CD8-positive, alpha-beta memory T cell (primary cell): ENCODE results near the gene GXYLT1. TPM values are rescaled to one million over a fixed set of nuclear protein-coding genes. Genes with fewer than 3 reads are reported as not detected.
A peak's percentile ranks its signal among the peaks of the same experiment; 100 is the strongest.
"Not testable (repeated sequence)": the region's sequence is repeated elsewhere in the genome, so short reads cannot be mapped to it uniquely, and the experiment has no call there.

Experiments used
- CTCF ChIA-PET: fragments of 350-600 bp; sonication (Branson Sonifier 250); formaldehyde crosslinking; loops from one replicate; lab custom pipeline; 2021; ENCODE audit warnings: antibody characterized with exemption; lab: Charles Lee
- POLR2A ChIA-PET: fragments of 350-600 bp; sonication (Branson Sonifier 250); formaldehyde crosslinking; loops from one replicate; lab custom pipeline; 2021; ENCODE audit warnings: antibody characterized with exemption; lab: Charles Lee
- DNase-seq, 5 donors: peaks; one replicate each; pipeline versions ENCODE4 v3.0.0 to v3.0.0-alpha.2; 2020 to 2022; ENCODE audit warnings: mixed read lengths in 1 of 5
- H3K27ac ChIP-seq: one replicate; pipeline ENCODE4 v1.7.0; 2013; ENCODE audit warnings: low read depth, mild to moderate bottlenecking, low read length, moderate library complexity
- H3K27me3 ChIP-seq: 2 replicates; pipeline ENCODE4 v1.7.0; 2013; ENCODE audit warnings: low read length, mild to moderate bottlenecking; ENCODE audit not compliant: insufficient read depth, poor library complexity, severe bottlenecking
- H3K36me3 ChIP-seq: 2 replicates; pipeline ENCODE4 v1.7.0; 2013; ENCODE audit warnings: mild to moderate bottlenecking, low read length, moderate library complexity; ENCODE audit not compliant: insufficient read depth
- H3K4me1 ChIP-seq: 2 replicates; pipeline ENCODE4 v1.7.0; 2013; ENCODE audit warnings: mild to moderate bottlenecking, low read length, moderate library complexity; ENCODE audit not compliant: insufficient read depth
- H3K4me3 ChIP-seq: 2 replicates; pipeline ENCODE4 v1.7.0; 2013; ENCODE audit warnings: mild to moderate bottlenecking, low read length
- H3K9me3 ChIP-seq: 2 replicates; pipeline ENCODE4 v1.7.0; 2013; ENCODE audit warnings: mild to moderate bottlenecking, low read length
- H3K27ac Mint-ChIP-seq, 8 donors: one replicate each; pipeline ENCODE4 v1.8.0; 2020 to 2021; ENCODE audit warnings: mixed read lengths in 8 of 8, mild to moderate bottlenecking in 6 of 8, inconsistent platforms in 3 of 8, moderate library complexity in 3 of 8
- H3K27me3 Mint-ChIP-seq, 2 donors: one replicate each; pipeline ENCODE4 v1.8.0; 2020 to 2021; ENCODE audit warnings: mixed read lengths in 2 of 2, mild to moderate bottlenecking in 1 of 2, moderate library complexity in 1 of 2
- H3K36me3 Mint-ChIP-seq, 3 donors: one replicate each; pipeline ENCODE4 v1.8.0; 2020 to 2021; ENCODE audit warnings: mixed read lengths in 3 of 3, inconsistent platforms in 1 of 3, mild to moderate bottlenecking in 1 of 3
- H3K4me1 Mint-ChIP-seq, 3 donors: one replicate each; pipeline ENCODE4 v1.8.0; 2020 to 2021; ENCODE audit warnings: mixed read lengths in 3 of 3, inconsistent platforms in 1 of 3, mild to moderate bottlenecking in 1 of 3
- H3K4me3 Mint-ChIP-seq, 7 donors: one replicate each; pipeline ENCODE4 v1.8.0; 2020 to 2021; ENCODE audit warnings: mixed read lengths in 7 of 7, mild to moderate bottlenecking in 6 of 7, moderate library complexity in 4 of 7, inconsistent platforms in 2 of 7
- H3K9me3 Mint-ChIP-seq, 5 donors: one replicate each; pipeline ENCODE4 v1.8.0; 2020 to 2022; ENCODE audit warnings: mixed read lengths in 5 of 5, mild to moderate bottlenecking in 3 of 5, moderate library complexity in 2 of 5, inconsistent platforms in 1 of 5
- polyA plus RNA-seq: library from polyadenylated mRNA; unstranded; fragments of 300-500 nt; fragmentation: Illumina TruSeq; gene quantifications from one replicate; pipeline ENCODE4 v1.2.3, GENCODE V29; 2021
- total RNA-seq, 2 experiments: library from RNA; stranded (reverse); gene quantifications; one replicate each; pipeline ENCODE4 v1.2.3, GENCODE V29; 2021

The GXYLT1 gene
- total and polyA plus RNA-seq, 3 experiments from 2014 or later, result 2.8 to 13.2 (median 11.6) TPM

GRCh38 chr12:42109031-42109430 is 35.6 kb downstream of the GXYLT1 start:
- Mint-ChIP-seq H3K9me3 (peaks cover 0 to 6% (median 2%) of the 10 kb centered on the region in 5 donors), H3K36me3 (peaks cover 16 to 56% (median 21%) of the 10 kb centered on the region in 3 donors), H3K27ac (no peak overlapping the region), H3K27me3 (no peaks in the 10 kb centered on the region), H3K4me3 (no peak overlapping the region), H3K4me1 (peaks cover 5 to 9% (median 5%) of the 10 kb centered on the region in 3 donors)
- POLR2A ChIA-PET, result no interaction called here
- no peaks in the 10 kb centered on the region for H3K36me3 ChIP-seq
- no peak for DNase-seq
- CTCF ChIA-PET, result no interaction called here
- H3K4me3 ChIP-seq, result no peak overlapping the region
- no peaks in the 10 kb centered on the region for H3K27me3 ChIP-seq
- H3K4me1 ChIP-seq, result no peaks in the 10 kb centered on the region
- no peak overlapping the region for H3K27ac ChIP-seq
- no peaks in the 10 kb centered on the region for H3K9me3 ChIP-seq

- H3K27me3 ChIP-seq, H3K27ac ChIP-seq, POLR2A ChIA-PET, H3K4me1 ChIP-seq, H3K4me1 Mint-ChIP-seq, H3K4me3 ChIP-seq, H3K4me3 Mint-ChIP-seq, DNase-seq, H3K27me3 Mint-ChIP-seq, H3K9me3 Mint-ChIP-seq, CTCF ChIA-PET, H3K9me3 ChIP-seq, H3K36me3 ChIP-seq: not testable (repeated sequence)
- Mint-ChIP-seq H3K36me3 (peaks cover 6 to 41% (median 7%) of the 10 kb centered on the region in 3 donors), H3K27ac (peak overlapping the region in 1 of 8 donors; percentile 29)
Observed at GRCh38 chr12:42106791-42107190, 37.9 kb downstream of the GXYLT1 start.

- Mint-ChIP-seq H3K4me3 (no peak overlapping the region), H3K9me3 (no peaks in the 10 kb centered on the region), H3K4me1 (peaks cover 0 to 2% (median 0%) of the 10 kb centered on the region in 3 donors), H3K27ac (peak overlapping the region in 3 of 8 donors; percentile 17 to 26 (median 18)), H3K36me3 (peaks cover 0 to 25% (median 6%) of the 10 kb centered on the region in 3 donors), H3K27me3 (no peaks in the 10 kb centered on the region)
- no peaks in the 10 kb centered on the region for H3K9me3 ChIP-seq
- H3K27ac ChIP-seq, result no peak overlapping the region
- no peak overlapping the region for H3K4me3 ChIP-seq
- POLR2A ChIA-PET, result no interaction called here
- no peaks in the 10 kb centered on the region for H3K4me1 ChIP-seq
- CTCF ChIA-PET, result no interaction called here
- no peaks in the 10 kb centered on the region for H3K27me3 ChIP-seq
- H3K36me3 ChIP-seq, result no peaks in the 10 kb centered on the region
- no peak for DNase-seq
Observed at GRCh38 chr12:42104784-42105183, 39.9 kb downstream of the GXYLT1 start.

- Mint-ChIP-seq H3K4me1 (peaks cover 0 to 3% (median under 1%) of the 10 kb centered on the region in 3 donors), H3K27me3 (no peaks in the 10 kb centered on the region), H3K36me3 (peaks cover 0 to 22% (median 5%) of the 10 kb centered on the region in 3 donors), H3K4me3 (no peak overlapping the region), H3K27ac (peak overlapping the region in 5 of 8 donors; percentile 10 to 74 (median 58)), H3K9me3 (no peaks in the 10 kb centered on the region)
- Histone ChIP-seq H3K36me3 (no peaks in the 10 kb centered on the region), H3K4me3 (no peak overlapping the region), H3K9me3 (no peaks in the 10 kb centered on the region), H3K4me1 (no peaks in the 10 kb centered on the region), H3K27me3 (no peaks in the 10 kb centered on the region), H3K27ac (no peak overlapping the region)
- POLR2A ChIA-PET, result no interaction called here
- CTCF ChIA-PET, result no interaction called here
- no peak for DNase-seq
Observed at GRCh38 chr12:42104087-42104486, 40.6 kb downstream of the GXYLT1 start.

- Mint-ChIP-seq H3K36me3 (peaks cover 0 to 17% (median 3%) of the 10 kb centered on the region in 3 donors), H3K4me3 (no peak overlapping the region), H3K9me3 (no peaks in the 10 kb centered on the region), H3K4me1 (peaks cover 7 to 13% (median 9%) of the 10 kb centered on the region in 3 donors), H3K27ac (no peak overlapping the region), H3K27me3 (no peaks in the 10 kb centered on the region)
- Histone ChIP-seq H3K4me1 (no peaks in the 10 kb centered on the region), H3K36me3 (no peaks in the 10 kb centered on the region), H3K4me3 (no peak overlapping the region), H3K27ac (no peak overlapping the region), H3K27me3 (no peaks in the 10 kb centered on the region), H3K9me3 (no peaks in the 10 kb centered on the region)
- no peak for DNase-seq
- ChIA-PET POLR2A (no interaction called here), CTCF (no interaction called here)
Observed at GRCh38 chr12:42103155-42103554, 41.5 kb downstream of the GXYLT1 start.

GRCh38 chr12:42102720-42103119 is 42.0 kb downstream of the GXYLT1 start:
- H3K27me3 ChIP-seq, result no peaks in the 10 kb centered on the region
- H3K4me1 ChIP-seq, result no peaks in the 10 kb centered on the region
- Mint-ChIP-seq H3K36me3 (peaks cover 0 to 15% (median 5%) of the 10 kb centered on the region in 3 donors), H3K4me3 (no peak overlapping the region), H3K27ac (peak overlapping the region in 1 of 8 donors; percentile 42), H3K4me1 (peaks cover 10 to 16% (median 14%) of the 10 kb centered on the region in 3 donors), H3K27me3 (no peaks in the 10 kb centered on the region), H3K9me3 (no peaks in the 10 kb centered on the region)
- CTCF ChIA-PET, result no interaction called here
- no peak overlapping the region for H3K27ac ChIP-seq
- H3K4me3 ChIP-seq, result no peak overlapping the region
- POLR2A ChIA-PET, result no interaction called here
- no peaks in the 10 kb centered on the region for H3K9me3 ChIP-seq
- no peaks in the 10 kb centered on the region for H3K36me3 ChIP-seq
- DNase-seq, result no peak

- no peak for DNase-seq
- Mint-ChIP-seq H3K9me3 (no peaks in the 10 kb centered on the region), H3K27me3 (no peaks in the 10 kb centered on the region), H3K36me3 (peaks cover 0 to 14% (median 4%) of the 10 kb centered on the region in 3 donors), H3K4me3 (no peak overlapping the region), H3K4me1 (peaks cover 35 to 45% (median 43%) of the 10 kb centered on the region in 3 donors), H3K27ac (peak overlapping the region in 6 of 8 donors; percentile 75 to 98 (median 86))
- no peaks in the 10 kb centered on the region for H3K9me3 ChIP-seq
- H3K36me3 ChIP-seq, result no peaks in the 10 kb centered on the region
- H3K27ac ChIP-seq, result no peak overlapping the region
- CTCF ChIA-PET, result no interaction called here
- H3K4me3 ChIP-seq, result no peak overlapping the region
- H3K27me3 ChIP-seq, result no peaks in the 10 kb centered on the region
- POLR2A ChIA-PET, result no interaction called here
- peaks cover 28% of the 10 kb centered on the region for H3K4me1 ChIP-seq
Observed at GRCh38 chr12:42099433-42099832, 45.2 kb downstream of the GXYLT1 start.

GRCh38 chr12:42097971-42098370 is 46.7 kb downstream of the GXYLT1 start:
- Mint-ChIP-seq H3K27ac (peak overlapping the region; percentile 85 to 99 (median 95)), H3K36me3 (peaks cover 0 to 15% (median 4%) of the 10 kb centered on the region in 3 donors), H3K4me1 (peaks cover 40 to 54% (median 48%) of the 10 kb centered on the region in 3 donors), H3K9me3 (no peaks in the 10 kb centered on the region), H3K4me3 (peak overlapping the region; percentile 83 to 91 (median 86)), H3K27me3 (no peaks in the 10 kb centered on the region)
- Histone ChIP-seq H3K9me3 (no peaks in the 10 kb centered on the region), H3K4me3 (peak overlapping the region; percentile 54), H3K27ac (peak overlapping the region; percentile 73), H3K36me3 (no peaks in the 10 kb centered on the region), H3K27me3 (no peaks in the 10 kb centered on the region), H3K4me1 (peaks cover 36% of the 10 kb centered on the region)
- POLR2A ChIA-PET, result interaction anchor here (1.3 kb wide), 1 partner anchor 47 kb away, joined by 3 read pairs; no protein-coding TSS in a partner anchor
- CTCF ChIA-PET, result no interaction called here
- DNase-seq, result peak in 2 of 5 donors; percentile 65 to 67
